ENCODE data around the gene PATJ.

PATJ gene

GRCh38 chr1:61812916-61813315 is 70.6 kb downstream of the PATJ start:
- H3K4me2 ChIP-seq (ENCODE audit: low read length): no peak overlapping the region
- no peak overlapping the region for H3K9ac ChIP-seq
- H3K79me2 ChIP-seq: no peaks in the 10 kb centered on the region
- no peaks in the 10 kb centered on the region for H3K27me3 ChIP-seq (ENCODE audit: control insufficient read depth, insufficient read depth, low read length)
- no peaks in the 10 kb centered on the region for H3K9me3 ChIP-seq (ENCODE audit: control insufficient read depth, low read length)
- H3K36me3 ChIP-seq (ENCODE audit: control insufficient read depth, insufficient read depth, low read length): no peaks in the 10 kb centered on the region
- H3K27ac ChIP-seq: no peak overlapping the region
- H2AFZ ChIP-seq: no peak overlapping the region
- TF ChIP-seq CTCF (IDR thresholded peaks at IDR 0.05): no peak
- H3K4me1 ChIP-seq: no peaks in the 10 kb centered on the region
- no peak overlapping the region for H3K4me3 ChIP-seq (ENCODE audit: low read depth, low read length)

GRCh38 chr1:61816191-61816590 is 73.9 kb downstream of the PATJ start:
- TF ChIP-seq CTCF (IDR thresholded peaks at IDR 0.05): no peak
- H3K27ac ChIP-seq: no peak overlapping the region
- no peak overlapping the region for H3K4me3 ChIP-seq (ENCODE audit: low read depth, low read length)

GRCh38 chr1:61818992-61819391 is 76.7 kb downstream of the PATJ start:
- Histone ChIP-seq H3K9ac (no peak overlapping the region), H3K27me3 (ENCODE audit: control insufficient read depth, insufficient read depth, low read length) (no peaks in the 10 kb centered on the region), H3K4me3 (ENCODE audit: low read depth, low read length) (no peak overlapping the region), H3K4me1 (no peaks in the 10 kb centered on the region), H3K79me2 (no peaks in the 10 kb centered on the region), H3K27ac (no peak overlapping the region), H3K9me3 (ENCODE audit: control insufficient read depth, low read length) (no peaks in the 10 kb centered on the region), H3K36me3 (ENCODE audit: control insufficient read depth, insufficient read depth, low read length) (no peaks in the 10 kb centered on the region), H3K4me2 (ENCODE audit: low read length) (no peak overlapping the region), H2AFZ (no peak overlapping the region)
- no peak for TF ChIP-seq CTCF (IDR thresholded peaks at IDR 0.05)

More at GRCh38 chr1:61816191-61816590, 73.9 kb downstream of the PATJ start:
- no peak overlapping the region for H2AFZ ChIP-seq
- no peak overlapping the region for H3K4me2 ChIP-seq (ENCODE audit: low read length)
- H3K79me2 ChIP-seq: no peaks in the 10 kb centered on the region
- H3K9me3 ChIP-seq (ENCODE audit: control insufficient read depth, low read length): no peaks in the 10 kb centered on the region
- no peak overlapping the region for H3K9ac ChIP-seq
- H3K4me1 ChIP-seq: no peaks in the 10 kb centered on the region
- H3K27me3 ChIP-seq (ENCODE audit: control insufficient read depth, insufficient read depth, low read length): no peaks in the 10 kb centered on the region
- H3K36me3 ChIP-seq (ENCODE audit: control insufficient read depth, insufficient read depth, low read length): no peaks in the 10 kb centered on the region

- Histone ChIP-seq H3K36me3 (ENCODE audit: control insufficient read depth, insufficient read depth, low read length) (no peaks in the 10 kb centered on the region), H2AFZ (no peak overlapping the region), H3K27ac (no peak overlapping the region), H3K4me3 (ENCODE audit: low read depth, low read length) (no peak overlapping the region), H3K4me1 (no peaks in the 10 kb centered on the region), H3K4me2 (ENCODE audit: low read length) (no peak overlapping the region), H3K27me3 (ENCODE audit: control insufficient read depth, insufficient read depth, low read length) (no peaks in the 10 kb centered on the region), H3K79me2 (no peaks in the 10 kb centered on the region), H3K9ac (no peak overlapping the region), H3K9me3 (ENCODE audit: control insufficient read depth, low read length) (no peaks in the 10 kb centered on the region)
- no peak for TF ChIP-seq CTCF (IDR thresholded peaks at IDR 0.05)
Observed at GRCh38 chr1:61819421-61819820, 77.1 kb downstream of the PATJ start.

GRCh38 chr1:61825393-61825792 is 83.1 kb downstream of the PATJ start:
- H3K36me3 ChIP-seq (ENCODE audit: control insufficient read depth, insufficient read depth, low read length): no peaks in the 10 kb centered on the region
- H2AFZ ChIP-seq: no peak overlapping the region
- H3K4me2 ChIP-seq (ENCODE audit: low read length): no peak overlapping the region
- H3K9ac ChIP-seq: no peak overlapping the region
- no peaks in the 10 kb centered on the region for H3K9me3 ChIP-seq (ENCODE audit: control insufficient read depth, low read length)
- no peak overlapping the region for H3K4me3 ChIP-seq (ENCODE audit: low read depth, low read length)
- TF ChIP-seq CTCF (IDR thresholded peaks at IDR 0.05): no peak
- no peak overlapping the region for H3K27ac ChIP-seq
- no peaks in the 10 kb centered on the region for H3K79me2 ChIP-seq
- H3K27me3 ChIP-seq (ENCODE audit: control insufficient read depth, insufficient read depth, low read length): no peaks in the 10 kb centered on the region
- no peaks in the 10 kb centered on the region for H3K4me1 ChIP-seq
